ENCODE measurements around the gene PRICKLE2.

PRICKLE2 gene

DNA sequence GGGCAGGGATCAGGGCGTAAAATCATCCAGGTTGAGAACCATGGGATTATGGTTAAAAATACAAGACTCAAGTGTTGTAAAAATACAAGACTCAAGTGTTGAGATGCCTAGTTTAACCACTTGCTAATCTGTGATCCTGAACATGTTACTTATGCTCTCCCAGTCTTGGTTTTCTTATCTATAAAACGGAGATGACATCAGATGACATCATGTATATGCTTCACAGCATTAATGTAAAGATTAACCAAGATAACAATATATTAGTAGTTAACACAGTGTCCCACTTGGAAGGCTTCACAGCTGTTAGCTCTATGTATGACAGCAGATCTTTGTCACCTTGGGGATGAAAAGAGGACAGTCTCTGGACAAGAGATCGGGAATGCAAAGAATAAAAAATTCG is 96.2 kb downstream of the PRICKLE2 start:
- no peak for TF ChIP-seq FOXP2 (optimal IDR thresholded peaks at IDR 0.05; ENCODE audit: borderline replicate concordance, extremely low read depth, extremely low read length, insufficient read depth)
- TF ChIP-seq TAF1 (IDR thresholded peaks at IDR 0.05; ENCODE audit: borderline replicate concordance, insufficient read depth, low read length) = no peak
- TF ChIP-seq SIN3A (IDR thresholded peaks at IDR 0.05; ENCODE audit: borderline replicate concordance, insufficient read depth, low read length) = no peak
- TF ChIP-seq POLR2AphosphoS5 (IDR thresholded peaks at IDR 0.05; ENCODE audit: low read depth, low read length) = no peak
- TF ChIP-seq, protein P1, sequence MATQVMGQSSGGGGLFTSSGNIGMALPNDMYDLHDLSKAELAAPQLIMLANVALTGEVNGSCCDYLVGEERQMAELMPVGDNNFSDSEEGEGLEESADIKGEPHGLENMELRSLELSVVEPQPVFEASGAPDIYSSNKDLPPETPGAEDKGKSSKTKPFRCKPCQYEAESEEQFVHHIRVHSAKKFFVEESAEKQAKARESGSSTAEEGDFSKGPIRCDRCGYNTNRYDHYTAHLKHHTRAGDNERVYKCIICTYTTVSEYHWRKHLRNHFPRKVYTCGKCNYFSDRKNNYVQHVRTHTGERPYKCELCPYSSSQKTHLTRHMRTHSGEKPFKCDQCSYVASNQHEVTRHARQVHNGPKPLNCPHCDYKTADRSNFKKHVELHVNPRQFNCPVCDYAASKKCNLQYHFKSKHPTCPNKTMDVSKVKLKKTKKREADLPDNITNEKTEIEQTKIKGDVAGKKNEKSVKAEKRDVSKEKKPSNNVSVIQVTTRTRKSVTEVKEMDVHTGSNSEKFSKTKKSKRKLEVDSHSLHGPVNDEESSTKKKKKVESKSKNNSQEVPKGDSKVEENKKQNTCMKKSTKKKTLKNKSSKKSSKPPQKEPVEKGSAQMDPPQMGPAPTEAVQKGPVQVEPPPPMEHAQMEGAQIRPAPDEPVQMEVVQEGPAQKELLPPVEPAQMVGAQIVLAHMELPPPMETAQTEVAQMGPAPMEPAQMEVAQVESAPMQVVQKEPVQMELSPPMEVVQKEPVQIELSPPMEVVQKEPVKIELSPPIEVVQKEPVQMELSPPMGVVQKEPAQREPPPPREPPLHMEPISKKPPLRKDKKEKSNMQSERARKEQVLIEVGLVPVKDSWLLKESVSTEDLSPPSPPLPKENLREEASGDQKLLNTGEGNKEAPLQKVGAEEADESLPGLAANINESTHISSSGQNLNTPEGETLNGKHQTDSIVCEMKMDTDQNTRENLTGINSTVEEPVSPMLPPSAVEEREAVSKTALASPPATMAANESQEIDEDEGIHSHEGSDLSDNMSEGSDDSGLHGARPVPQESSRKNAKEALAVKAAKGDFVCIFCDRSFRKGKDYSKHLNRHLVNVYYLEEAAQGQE (IDR thresholded peaks at IDR 0.05; ENCODE audit: insufficient read depth in 1 of 2, low read depth in 2 of 2, low read length in 2 of 2) = no peak

DNA sequence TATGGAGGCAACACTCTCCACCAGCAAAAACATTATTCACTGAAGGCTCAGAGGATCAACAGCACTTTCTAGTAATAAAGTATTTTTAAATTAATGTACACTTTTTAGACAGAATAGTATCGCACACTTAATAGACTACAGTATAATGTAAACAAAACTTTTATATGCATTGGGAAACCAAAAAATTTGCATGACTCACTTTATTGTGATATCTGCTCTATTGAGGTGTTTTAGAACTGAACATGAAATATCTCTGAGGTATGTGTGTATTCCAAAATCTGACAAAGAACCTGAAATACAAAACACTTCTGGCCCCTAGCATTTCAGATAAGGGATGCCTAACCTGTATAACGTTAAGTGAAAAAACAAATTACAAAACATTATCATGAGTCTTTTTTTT is 99.7 kb downstream of the PRICKLE2 start:
- no peak for TF ChIP-seq TAF1 (IDR thresholded peaks at IDR 0.05; ENCODE audit: borderline replicate concordance, insufficient read depth, low read length)
- TF ChIP-seq POLR2AphosphoS5 (IDR thresholded peaks at IDR 0.05; ENCODE audit: low read depth, low read length) = no peak
- no peak for TF ChIP-seq FOXP2 (optimal IDR thresholded peaks at IDR 0.05; ENCODE audit: borderline replicate concordance, extremely low read depth, extremely low read length, insufficient read depth)
- TF ChIP-seq, protein P1 (IDR thresholded peaks at IDR 0.05; ENCODE audit: insufficient read depth in 1 of 2, low read depth in 2 of 2, low read length in 2 of 2) = no peak
- TF ChIP-seq SIN3A (IDR thresholded peaks at IDR 0.05; ENCODE audit: borderline replicate concordance, insufficient read depth, low read length) = no peak

DNA sequence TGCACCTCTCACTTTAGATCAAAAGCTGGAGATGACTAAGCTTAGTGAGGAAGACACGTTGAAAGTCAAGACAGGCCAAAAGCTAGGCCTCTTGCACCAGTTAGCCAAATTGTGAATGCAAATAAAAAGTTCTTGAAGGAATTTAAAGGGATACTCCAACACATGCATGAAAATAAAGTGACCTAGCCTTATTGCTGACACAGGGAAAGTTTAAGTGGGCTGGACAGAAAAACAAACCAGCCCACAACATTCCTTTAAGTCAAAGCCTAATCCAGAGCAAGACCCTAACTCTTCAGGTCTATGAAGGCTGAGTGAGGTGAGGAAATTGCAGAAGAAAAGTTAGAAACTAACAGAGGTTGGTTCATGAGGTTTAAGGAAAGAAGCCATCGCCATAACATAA is 101.3 kb downstream of the PRICKLE2 start:
- TF ChIP-seq, protein P1 (IDR thresholded peaks at IDR 0.05; ENCODE audit: insufficient read depth in 1 of 2, low read depth in 2 of 2, low read length in 2 of 2) = no peak

DNA sequence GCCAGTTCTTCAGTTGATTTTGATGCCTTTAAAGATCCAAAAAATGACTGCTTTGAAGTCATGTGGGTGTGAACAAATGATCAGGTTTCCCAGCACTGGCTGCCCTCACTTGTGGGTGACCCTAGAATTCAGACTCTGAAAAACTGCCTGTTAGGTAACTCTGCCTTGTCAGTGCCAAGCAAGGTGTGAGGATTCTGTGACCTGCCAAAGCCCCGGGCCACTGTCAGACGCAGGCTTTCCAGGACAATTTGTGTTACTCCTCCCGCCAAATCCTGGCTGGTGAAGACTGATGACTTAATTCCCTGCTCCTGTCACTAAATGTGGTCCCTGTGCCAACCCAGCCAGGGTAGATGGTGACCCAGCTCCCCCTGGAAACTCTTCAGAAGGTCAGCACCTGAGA is 102.8 kb downstream of the PRICKLE2 start:
- no peak for TF ChIP-seq FOXP2 (optimal IDR thresholded peaks at IDR 0.05; ENCODE audit: borderline replicate concordance, extremely low read depth, extremely low read length, insufficient read depth)
- no peak for TF ChIP-seq POLR2AphosphoS5 (IDR thresholded peaks at IDR 0.05; ENCODE audit: low read depth, low read length)
- no peak for TF ChIP-seq TAF1 (IDR thresholded peaks at IDR 0.05; ENCODE audit: borderline replicate concordance, insufficient read depth, low read length)
- TF ChIP-seq, protein P1 (IDR thresholded peaks at IDR 0.05; ENCODE audit: insufficient read depth in 1 of 2, low read depth in 2 of 2, low read length in 2 of 2) = no peak
- no peak for TF ChIP-seq SIN3A (IDR thresholded peaks at IDR 0.05; ENCODE audit: borderline replicate concordance, insufficient read depth, low read length)

DNA sequence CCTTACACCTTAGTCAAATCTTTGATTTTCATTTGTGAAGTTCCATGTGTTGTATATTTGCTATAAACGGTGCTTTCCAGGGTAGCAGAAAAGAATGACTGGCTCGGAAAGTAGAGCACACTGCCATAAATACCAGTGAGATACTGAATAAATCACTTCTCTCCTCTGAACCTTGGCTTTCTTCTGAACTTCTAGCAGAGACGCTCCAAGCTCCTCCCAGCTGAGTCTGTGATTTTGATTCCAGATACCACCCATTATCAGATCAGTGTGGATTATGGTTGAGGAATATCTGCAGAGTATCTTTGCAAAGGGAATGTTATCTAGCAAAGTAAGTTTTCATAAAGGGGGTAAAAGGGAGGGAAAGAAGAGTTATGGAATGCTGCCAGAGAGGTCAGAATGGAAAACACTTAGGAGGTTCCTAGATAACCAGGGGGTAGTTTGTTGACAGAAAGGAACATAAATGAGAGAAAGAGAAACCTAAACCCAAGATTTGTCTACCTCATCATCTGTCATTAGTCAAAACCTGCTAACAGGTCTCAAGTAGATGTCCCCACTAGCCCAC is 103.4 kb downstream of the PRICKLE2 start:
- TF ChIP-seq SIN3A (IDR thresholded peaks at IDR 0.05; ENCODE audit: borderline replicate concordance, insufficient read depth, low read length) = no peak

Measured in PFSK-1 (cell line).